K562 (cell line): ENCODE data around the gene KNCN. TPM values are rescaled to one million over a fixed set of nuclear protein-coding genes. Genes with fewer than 3 reads are reported as not detected.

ENCODE experiments used
- ATAC-seq: fragments of 200-7000 bp; cut with Tn5 transposase; 3 replicates; pipeline ENCODE4 v1.9.1; 2020; ENCODE audit warnings: moderate library complexity
- BruUV-seq: library from RNA; stranded (reverse); fragments of 400-500 nt; replicated peaks from 2 replicates; lab custom pipeline; 2021; lab: Mats Ljungman, UMichigan
- CTCF ChIA-PET: fragments of 300-600 bp; formaldehyde crosslinking; extraction: SDS; loops from one replicate; lab custom pipeline; 2021; ENCODE audit warnings: low intra/inter-chr PET ratio; lab: Yijun Ruan, JAX
- POLR2A ChIA-PET: fragments of 300-600, 350-650 bp; sonication (Branson Sonifier 250); formaldehyde crosslinking; extraction: SDS; loops from one replicate; lab custom pipeline; 2021; ENCODE audit warnings: antibody characterized with exemption, inconsistent platforms; lab: Yijun Ruan, JAX
- DNase-seq, 4 experiments: peaks; one replicate each; pipeline versions ENCODE4 v3.0.0 to v3.0.0-alpha.2; 2011 to 2018; ENCODE audit warnings: low spot score in 3 of 4, mixed read lengths in 3 of 4; ENCODE audit errors: extremely low read depth in 1 of 4
- FAIRE-seq: peaks from 2 replicates; lab custom pipeline; 2011; peaks lifted over from hg19 to GRCh38; lab: Jason Lieb, UNC
- H2AFZ ChIP-seq: 2 replicates; pipeline ENCODE4 v1.6.0; 2011; ENCODE audit warnings: low read depth, low read length, control low read depth, inconsistent platforms
- H3K27ac ChIP-seq: fragments of 200-600 bp; 3 replicates; pipeline ENCODE4 v1.8.0; 2011; ENCODE audit warnings: low read depth, mild to moderate bottlenecking, control low read depth, inconsistent platforms, low read length, moderate library complexity, mixed read lengths; ENCODE audit errors: extremely low read depth
- H3K27me3 ChIP-seq, 2 experiments: fragments of 300-600 bp in 1 of 2; 2 replicates in 1 of 2; 3 replicates in 1 of 2; pipeline versions ENCODE4 v1.6.0 to v1.8.0; 2011; ENCODE audit warnings: inconsistent platforms in 2 of 2, low read length in 2 of 2, mild to moderate bottlenecking in 1 of 2, mixed read lengths in 1 of 2, moderate library complexity in 1 of 2; ENCODE audit not compliant: control insufficient read depth in 2 of 2, insufficient read depth in 2 of 2
- H3K36me3 ChIP-seq: fragments of 300-600 bp; 3 replicates; pipeline ENCODE4 v1.8.0; 2011; ENCODE audit warnings: mild to moderate bottlenecking, low read length, inconsistent platforms; ENCODE audit not compliant: control insufficient read depth, insufficient read depth
- H3K4me1 ChIP-seq, 2 experiments: fragments of 200-600 bp in 1 of 2; replicated peaks in 1 of 2; 2 replicates in 1 of 2; 3 replicates in 1 of 2; pipeline versions ENCODE4 v1.5.1 to v1.8.0; 2011; ENCODE audit warnings: inconsistent platforms in 2 of 2, low read length in 2 of 2, mild to moderate bottlenecking in 1 of 2, mixed read lengths in 1 of 2, moderate library complexity in 1 of 2; ENCODE audit not compliant: control insufficient read depth in 2 of 2, insufficient read depth in 2 of 2
- H3K4me2 ChIP-seq: 2 replicates; pipeline ENCODE4 v1.6.1; 2011; ENCODE audit warnings: low read length, control low read depth, inconsistent platforms, mixed read lengths; ENCODE audit not compliant: insufficient read depth
- H3K4me3 ChIP-seq: fragments of 200-600 bp; sonication (generic), shearing (Covaris generic); 2 replicates; pipeline ENCODE4 v1.5.1; 2016; ENCODE audit warnings: control low read depth, inconsistent platforms
- H3K79me2 ChIP-seq: fragments of 200-600 bp; 3 replicates; pipeline ENCODE4 v1.8.0; 2011; ENCODE audit warnings: low read length, inconsistent platforms; ENCODE audit not compliant: control insufficient read depth, insufficient read depth
- H3K9ac ChIP-seq, 2 experiments: 2 replicates each; pipeline versions ENCODE4 v1.6.0 to v1.6.1; 2011; ENCODE audit warnings: low read depth in 2 of 2, low read length in 2 of 2, control low read depth in 1 of 2, inconsistent platforms in 1 of 2, mild to moderate bottlenecking in 1 of 2, mixed read lengths in 1 of 2; ENCODE audit not compliant: insufficient read depth in 1 of 2
- H3K9me1 ChIP-seq: one replicate; pipeline ENCODE4 v1.6.0; 2011; ENCODE audit warnings: inconsistent platforms, mild to moderate bottlenecking, low read length, moderate library complexity; ENCODE audit not compliant: control insufficient read depth, insufficient read depth
- H3K9me3 ChIP-seq: replicated peaks from 2 replicates; pipeline ENCODE4 v1.5.1; 2011; ENCODE audit warnings: low read depth, low read length, inconsistent platforms; ENCODE audit not compliant: control insufficient read depth, insufficient read depth
- H4K20me1 ChIP-seq: replicated peaks from 2 replicates; pipeline ENCODE4 v1.6.1; 2011; ENCODE audit warnings: low read length, inconsistent platforms, mixed read lengths; ENCODE audit not compliant: control insufficient read depth, insufficient read depth
- BRF2 ChIP-seq: IDR thresholded peaks from 3 replicates; pipeline ENCODE4 v1.6.1; 2011; ENCODE audit warnings: borderline replicate concordance, mild to moderate bottlenecking; ENCODE audit not compliant: insufficient read length, insufficient read depth
- CHD1 ChIP-seq: fragments of 200-600 bp; sonication (generic); IDR thresholded peaks from one replicate; pipeline ENCODE4 v1.6.1; 2012; ENCODE audit warnings: mild to moderate bottlenecking, moderate library complexity, low read length, inconsistent platforms
- CHD4 ChIP-seq: fragments of 200-600 bp; sonication (generic); IDR thresholded peaks from 3 replicates; pipeline ENCODE4 v1.6.1; 2012; ENCODE audit warnings: low read depth, mild to moderate bottlenecking, mixed read lengths, low read length, inconsistent platforms; ENCODE audit not compliant: insufficient read depth, insufficient replicate concordance, poor library complexity, severe bottlenecking
- CREM ChIP-seq: IDR thresholded peaks from 2 replicates; pipeline ENCODE4 v1.6.1; 2014; ENCODE audit warnings: antibody characterized with exemption, low read depth
- ELF4 ChIP-seq: fragments of 450-650 bp; formaldehyde crosslinking; IDR thresholded peaks from 2 replicates; pipeline ENCODE4 v1.4.0; 2022; ENCODE audit warnings: missing genetic modification characterization
- ETV1 ChIP-seq: fragments of 450-650 bp; conservative IDR thresholded peaks from 2 replicates; pipeline ENCODE4 v1.6.1; 2016; ENCODE audit warnings: missing genetic modification characterization, control low read depth, low read depth, missing compliant biosample characterization
- KDM1A ChIP-seq, 2 experiments: fragments of 450-650 bp; IDR thresholded peaks; 2 replicates each; pipeline ENCODE4 v1.6.1; 2016; ENCODE audit warnings: mild to moderate bottlenecking in 2 of 2
- MBD2 ChIP-seq: sonication (generic); IDR thresholded peaks from 2 replicates; pipeline ENCODE4 v1.6.1; 2016; ENCODE audit warnings: low read depth, borderline replicate concordance
- MEF2A ChIP-seq: IDR thresholded peaks from 2 replicates; pipeline ENCODE4 v1.6.1; 2011; ENCODE audit warnings: low read depth, mild to moderate bottlenecking, low read length, moderate library complexity; ENCODE audit not compliant: control insufficient read depth
- PHTF2 ChIP-seq: fragments of 250-450 bp; sonication (Bioruptor Pico); IDR thresholded peaks from 2 replicates; pipeline ENCODE4 v1.5.0; 2021; ENCODE audit warnings: mild to moderate bottlenecking
- RBM22 ChIP-seq: fragments of 200-400 bp; formaldehyde crosslinking; IDR thresholded peaks from 2 replicates; pipeline ENCODE4 v1.6.1; 2018; ENCODE audit warnings: low read length, low read depth; ENCODE audit not compliant: poor library complexity, severe bottlenecking
- SMAD3 ChIP-seq: fragments of 450-650 bp; formaldehyde crosslinking; conservative IDR thresholded peaks from 2 replicates; pipeline ENCODE4 v1.4.0; 2020; ENCODE audit warnings: mild to moderate bottlenecking
- SMARCE1 ChIP-seq: fragments of 450-650 bp; IDR thresholded peaks from 2 replicates; pipeline ENCODE4 v1.7.1; 2016; ENCODE audit warnings: mild to moderate bottlenecking
- TAF1 ChIP-seq: IDR thresholded peaks from 2 replicates; pipeline ENCODE4 v1.6.1; 2011; ENCODE audit warnings: mild to moderate bottlenecking, low read length, moderate library complexity; ENCODE audit not compliant: insufficient read depth, control insufficient read depth, severe bottlenecking; ENCODE audit errors: extremely low read depth
- TFE3 ChIP-seq: fragments of 450-650 bp; formaldehyde crosslinking; IDR thresholded peaks from 2 replicates; pipeline ENCODE4 v1.4.0; 2020; ENCODE audit warnings: mild to moderate bottlenecking, mixed read lengths
- ZNF263 ChIP-seq: sonication (generic); formaldehyde crosslinking; IDR thresholded peaks from 2 replicates; pipeline ENCODE4 v1.8.0; 2022; ENCODE audit warnings: mild to moderate bottlenecking, missing genetic modification reagents, borderline replicate concordance
- ZNF408 ChIP-seq: fragments of 250-450 bp; sonication (Bioruptor Pico); IDR thresholded peaks from 2 replicates; pipeline ENCODE4 v1.4.0; 2020; ENCODE audit warnings: low read depth, mild to moderate bottlenecking, moderate library complexity
- ZZZ3 ChIP-seq: fragments of 450-650 bp; IDR thresholded peaks from 2 replicates; pipeline ENCODE4 v1.6.1; 2016; ENCODE audit warnings: antibody characterized with exemption, mild to moderate bottlenecking, moderate library complexity
- WGBS: fragments of 100-300 bp; shearing (Covaris generic); methylation state at CpG from one replicate; pipeline ENCODE4 v1.1.6; 2016; ENCODE audit warnings: low coverage, mixed read lengths; ENCODE audit not compliant: insufficient coverage; ENCODE audit errors: missing lambda C conversion rate; 5-methylcytosine and 5-hydroxymethylcytosine counted together
- in situ Hi-C: fragments of 300-500 bp; cut with MboI; formaldehyde crosslinking; loops from 4 replicates; pipeline ENCODE4 v1.15.0; 2018; ENCODE audit warnings: inconsistent platforms, mixed read lengths
- intact Hi-C: fragments of 100-400 bp; cut with micrococcal nuclease; formaldehyde crosslinking; loops from 2 replicates; pipeline ENCODE4 v1.14.2; 2022
- polyA plus RNA-seq, 8 experiments: library from polyadenylated mRNA; depleted of rRNA in 4 of 8; stranded (reverse) in 5 of 8; unstranded in 3 of 8; fragments of >200 nt; fragmentation: Nextera tagmentation in 2 of 8; fragmentation: Illumina TruSeq in 1 of 8; extraction: Ambion mirVana in 2 of 8; extraction: Trizol in 1 of 8; gene quantifications; 2 replicates each; pipeline versions ENCODE4 v1.2.1 to v1.2.3, GENCODE V29; 2011 to 2014; ENCODE audit warnings: inconsistent platforms in 1 of 8, missing spikeins in 1 of 8
- total RNA-seq, 7 experiments: library from RNA; depleted of rRNA in 6 of 7; stranded (reverse); fragments of >200 nt in 6 of 7; fragmentation: Illumina TruSeq in 2 of 7; extraction: Trizol in 2 of 7; gene quantifications; 2 replicates each; pipeline versions ENCODE4 v1.2.1 to v1.2.3, GENCODE V29; 2011 to 2021; ENCODE audit warnings: low replicate concordance in 1 of 7
- TF ChIP-seq, protein P1 (sequence below): fragments of 250-450 bp; sonication (Bioruptor Pico); IDR thresholded peaks from 2 replicates; pipeline ENCODE4 v1.4.0; 2020; ENCODE audit warnings: mild to moderate bottlenecking

KNCN gene
- total and polyA plus RNA-seq, 9 of the 15 experiments (the other 6 are each of a cell fraction or from before 2014, with no cell fraction given) = not detected

- Histone ChIP-seq H3K79me2 (no peaks in the 10 kb centered on the region), H3K4me2 (no peak overlapping the region), H3K27me3 (no peaks in the 10 kb centered on the region), H3K9me3 (no peaks in the 10 kb centered on the region), H3K4me1 (peaks cover 10 to 38% of the 10 kb centered on the region in 2 experiments; a peak in 4 of 5 replicates), H2AFZ (no peak overlapping the region), H4K20me1 (0 out of 2 replicates have a peak, but pooled peaks cover 4% of the 10 kb centered on the region), H3K9ac (peak overlapping the region in 1 of 2 experiments; percentile 26; a peak in 1 of 4 replicates), H3K9me1 (no peaks in the 10 kb centered on the region), H3K27ac (no peak overlapping the region), H3K4me3 (no peak overlapping the region), H3K36me3 (peaks cover 73% of the 10 kb centered on the region)
- FAIRE-seq = no peak
- intact Hi-C loops = no loop called here
- BruUV-seq = no TSS peak
- DNase-seq = peak in 1 of 4 experiments; percentile 53
- 14% methylated on average over 7 of the region's 7 CpGs for WGBS
- peak; percentile 20; the same call in 2 of the 3 replicates for ATAC-seq
- ChIA-PET CTCF (no interaction called here), POLR2A (interaction anchor here (0.8 to 1.8 kb wide), 6 partner anchors 10 to 38 kb away, joined by 3 to 8 read pairs (median 6); partner anchors contain the start of gene MKNK1)
- in situ Hi-C loops = no loop called here
- TF ChIP-seq ZNF408 (CRISPR knock-in tag) (no peak), RBM22 (no peak), ELF4 (CRISPR knock-in tag) (0 out of 2 replicates have a peak, but pooled peaks have one; percentile 46), SMAD3 (CRISPR knock-in tag) (0 out of 2 replicates have a peak, but pooled peaks have one; percentile 7), CREM (peak; percentile 42; the same call in 1 of the 2 replicates), ETV1 (no peak), PHTF2 (no peak), CHD1 (no peak), ZZZ3 (no peak), TAF1 (no peak), TFE3 (CRISPR knock-in tag) (no peak), BRF2 (no peak), MEF2A (no peak), KDM1A (IDR thresholded peaks at IDR 0.05) (0 out of 4 replicates have a peak, but pooled peaks of 1 of the 2 experiments have one; percentile 18), CHD4 (no peak), SMARCE1 (peak; percentile 35; the same call in 1 of the 2 replicates), ZNF263 (CRISPR knock-in tag) (peak; percentile 98), MBD2 (0 out of 2 replicates have a peak, but pooled peaks have one; percentile 45)
- TF ChIP-seq, protein P1, sequence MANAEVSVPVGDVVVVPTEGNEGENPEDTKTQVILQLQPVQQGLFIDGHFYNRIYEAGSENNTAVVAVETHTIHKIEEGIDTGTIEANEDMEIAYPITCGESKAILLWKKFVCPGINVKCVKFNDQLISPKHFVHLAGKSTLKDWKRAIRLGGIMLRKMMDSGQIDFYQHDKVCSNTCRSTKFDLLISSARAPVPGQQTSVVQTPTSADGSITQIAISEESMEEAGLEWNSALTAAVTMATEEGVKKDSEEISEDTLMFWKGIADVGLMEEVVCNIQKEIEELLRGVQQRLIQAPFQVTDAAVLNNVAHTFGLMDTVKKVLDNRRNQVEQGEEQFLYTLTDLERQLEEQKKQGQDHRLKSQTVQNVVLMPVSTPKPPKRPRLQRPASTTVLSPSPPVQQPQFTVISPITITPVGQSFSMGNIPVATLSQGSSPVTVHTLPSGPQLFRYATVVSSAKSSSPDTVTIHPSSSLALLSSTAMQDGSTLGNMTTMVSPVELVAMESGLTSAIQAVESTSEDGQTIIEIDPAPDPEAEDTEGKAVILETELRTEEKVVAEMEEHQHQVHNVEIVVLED = no peak
Observed at GRCh38 chr1:46582972-46583371, 31.5 kb upstream of the KNCN start.
